Measurements from ENCODE around the gene TMEM232.
"Not testable (repeated sequence)": the region's sequence is repeated elsewhere in the genome, so short reads cannot be mapped to it uniquely, and the experiment has no call there.

Gene TMEM232

GRCh38 chr5:110618941-110619340 lies 107.5 kb downstream of the TMEM232 start:
- no peak for DNase-seq

GRCh38 chr5:110616009-110616408 lies 110.5 kb downstream of the TMEM232 start:
- DNase-seq: no peak

GRCh38 chr5:110612794-110613247 lies 113.7 kb downstream of the TMEM232 start:
- DNase-seq: no peak

- no peak for DNase-seq
Measured at GRCh38 chr5:110611817-110612216, 114.7 kb downstream of the TMEM232 start.

GRCh38 chr5:110594866-110595265 lies 131.6 kb downstream of the TMEM232 start:
- no peak for DNase-seq

- peak in 1 of 2 experiments; percentile 18 for DNase-seq
Measured at GRCh38 chr5:110590187-110590586, 136.3 kb downstream of the TMEM232 start.

- DNase-seq: no peak
Measured at GRCh38 chr5:110588286-110588980, 138.0 kb downstream of the TMEM232 start.

GRCh38 chr5:110580625-110581024 lies 145.8 kb downstream of the TMEM232 start:
- DNase-seq: no peak

GRCh38 chr5:110572729-110573128 lies 153.7 kb downstream of the TMEM232 start:
- DNase-seq: no peak

GRCh38 chr5:110562191-110562590 lies 164.3 kb downstream of the TMEM232 start:
- no peak for DNase-seq

GRCh38 chr5:110561510-110561909 lies 165.0 kb downstream of the TMEM232 start:
- DNase-seq: no peak

GRCh38 chr5:110549301-110549700 lies 177.2 kb downstream of the TMEM232 start:
- DNase-seq: no peak

GRCh38 chr5:110548171-110548570 lies 178.3 kb downstream of the TMEM232 start:
- DNase-seq: no peak

- no peak for DNase-seq
Measured at GRCh38 chr5:110547495-110547894, 179.0 kb downstream of the TMEM232 start.

- DNase-seq: no peak
Measured at GRCh38 chr5:110545716-110546115, 180.8 kb downstream of the TMEM232 start.

GRCh38 chr5:110544603-110545002 lies 181.9 kb downstream of the TMEM232 start:
- no peak for DNase-seq

- DNase-seq: no peak
Measured at GRCh38 chr5:110542949-110543348, 183.5 kb downstream of the TMEM232 start.

GRCh38 chr5:110536120-110537115 lies 190.1 kb downstream of the TMEM232 start:
- DNase-seq: no peak

- DNase-seq: not testable (repeated sequence)
Measured at GRCh38 chr5:110535146-110535545, 191.3 kb downstream of the TMEM232 start.

GRCh38 chr5:110525762-110526161 lies 200.7 kb downstream of the TMEM232 start:
- DNase-seq: no peak

- DNase-seq: no peak
Measured at GRCh38 chr5:110517396-110517795, 209.1 kb downstream of the TMEM232 start.

- no peak for DNase-seq
Measured at GRCh38 chr5:110514030-110514429, 212.4 kb downstream of the TMEM232 start.

- DNase-seq: no peak
Measured at GRCh38 chr5:110512266-110512665, 214.2 kb downstream of the TMEM232 start.

- DNase-seq: no peak
Measured at GRCh38 chr5:110510146-110510545, 216.3 kb downstream of the TMEM232 start.

All from NCI-H2081 (cell line).